Adrenal gland (tissue), 12 donors: Measurements from ENCODE around the gene BOC. TPM values are rescaled to one million over a fixed set of nuclear protein-coding genes. Genes with fewer than 3 reads are reported as not detected.

ENCODE experiments used
- DNase-seq, 7 donors: peaks; one replicate each; pipeline ENCODE4 v3.0.0-alpha.2; 2019 to 2020
- H3K27ac ChIP-seq, 5 donors: fragments of 200-600 bp; sonication (generic) in 4 of 5; 1 replicate in 3 of 5; 2 replicates in 2 of 5; pipeline versions ENCODE4 v1.5.1 to v1.8.0; 2016 to 2020; ENCODE audit warnings: mild to moderate bottlenecking in 1 of 5
- H3K27me3 ChIP-seq: fragments of 200-600 bp; 2 replicates; pipeline ENCODE4 v1.8.0; 2021
- H3K36me3 ChIP-seq, 2 donors: fragments of 200-600 bp; replicated peaks in 1 of 2; 1 replicate in 1 of 2; 2 replicates in 1 of 2; pipeline versions ENCODE4 v1.5.1 to v1.8.0; 2018 to 2022
- H3K4me1 ChIP-seq, 2 donors: fragments of 200-600 bp; replicated peaks in 1 of 2; 1 replicate in 1 of 2; 2 replicates in 1 of 2; pipeline versions ENCODE4 v1.5.1 to v1.8.0; 2018 to 2021
- H3K4me3 ChIP-seq, 4 donors: fragments of 200-600 bp; sonication (generic) in 3 of 4; one replicate each; pipeline ENCODE4 v1.5.1; 2016 to 2018
- H3K9me3 ChIP-seq, 3 donors: fragments of 200-600 bp; sonication (generic) in 1 of 3; replicated peaks in 1 of 3; 1 replicate in 2 of 3; 2 replicates in 1 of 3; pipeline versions ENCODE4 v1.5.1 to v1.8.0; 2016 to 2021
- CTCF ChIP-seq, 6 experiments: fragments of 450-650 bp in 4 of 6; fragments of 200-600 bp in 2 of 6; sonication (generic) in 1 of 6; IDR thresholded peaks; 1 replicate in 5 of 6; 2 replicates in 1 of 6; pipeline versions ENCODE4 v1.5.1 to v1.8.0; 2016 to 2021; ENCODE audit warnings: antibody characterized with exemption in 6 of 6, mild to moderate bottlenecking in 2 of 6, moderate library complexity in 1 of 6
- POLR2A ChIP-seq, 2 donors: fragments of 450-650 bp; IDR thresholded peaks; one replicate each; pipeline ENCODE4 v1.6.1; 2017; ENCODE audit warnings: antibody characterized with exemption in 2 of 2, mild to moderate bottlenecking in 2 of 2, moderate library complexity in 1 of 2
- WGBS, 4 donors: extraction: QIAGEN DNeasy Blood & Tissue Kit in 2 of 4; methylation state at CpG; one replicate each; pipeline versions ENCODE4 v1.1.5 to v1.1.7; 2013 to 2017; 5-methylcytosine and 5-hydroxymethylcytosine counted together
- intact Hi-C, 2 donors: fragments of 100-400 bp; cut with DNase I; formaldehyde crosslinking; loops; one replicate each; pipeline versions ENCODE4 v1.14.1 to v1.15.0; 2022 to 2023
- polyA plus RNA-seq, 3 donors: library from polyadenylated mRNA; stranded (reverse); fragments of 200-250 nt in 2 of 3; fragments of 350-450 nt in 1 of 3; fragmentation: Illumina TruSeq in 1 of 3; extraction: RNeasy Lipid Tissue Mini Kit (QIAGEN cat#74804) in 1 of 3; gene quantifications; one replicate each; pipeline ENCODE4 v1.2.3, GENCODE V29; 2013 to 2014
- total RNA-seq, 9 donors: library from RNA; depleted of rRNA in 4 of 9; stranded (reverse); fragments of >200 nt in 4 of 9; fragments of 120-200 nt in 1 of 9; fragmentation: NEBNext Ultra II Directional in 1 of 9; extraction: Animal tissue kit (Norgen Biotek cat#: 25700) in 1 of 9; gene quantifications; one replicate each; pipeline versions ENCODE4 v1.1.0 to v1.2.4, GENCODE V29; 2013 to 2023
- donor health status: healthy with polysubstance abuse.
- donor health status: Bipolar disorder and iron deficiency.
- donor health status: DM: yes; HTN: yes; CAD: no.
- donor health status: DM: no; HTN: no; CAD: no.
- donor health status: DM: no; HTN: no; CAD: no.
- donor health status: DM: yes; HTN: yes; CAD: no.

BOC gene
- total and polyA plus RNA-seq, 12 donors: 1.9 to 22.3 (median 9.5) TPM

- Histone ChIP-seq H3K4me3 (no peak overlapping the region), H3K9me3 (no peaks in the 10 kb centered on the region), H3K27ac (peak overlapping the region in 1 of 5 donors; percentile 62), H3K27me3 (no peaks in the 10 kb centered on the region), H3K36me3 (no peaks in the 10 kb centered on the region), H3K4me1 (peaks cover 3 to 11% of the 10 kb centered on the region in 2 donors)
- WGBS, 4 donors: 48 to 53% (median 50%) methylated on average over 10 of the region's 10 CpGs
- intact Hi-C loops: loop anchor here (5.0 kb wide), 2 partner anchors 230 to 235 kb away; no protein-coding TSS in a partner anchor
- DNase-seq: peak in 5 of 7 donors; percentile 26 to 53 (median 42)
- TF ChIP-seq CTCF (IDR thresholded peaks at IDR 0.05) (no peak), POLR2A (IDR thresholded peaks at IDR 0.05) (no peak)
Measured at GRCh38 chr3:113287111-113287802, 75.9 kb downstream of the BOC start.

GRCh38 chr3:113287803-113288648, 76.7 kb downstream of the BOC start:
- Histone ChIP-seq H3K27ac (no peak overlapping the region), H3K9me3 (no peaks in the 10 kb centered on the region), H3K27me3 (no peaks in the 10 kb centered on the region), H3K36me3 (no peaks in the 10 kb centered on the region), H3K4me1 (peaks cover 3 to 11% of the 10 kb centered on the region in 2 donors), H3K4me3 (no peak overlapping the region)
- intact Hi-C loops: loop anchor here (5.0 kb wide), 2 partner anchors 231 to 236 kb away; no protein-coding TSS in a partner anchor
- TF ChIP-seq CTCF (IDR thresholded peaks at IDR 0.05) (peak; percentile 98 to 100 (median 99)), POLR2A (IDR thresholded peaks at IDR 0.05) (peak in 1 of 2 donors; percentile 14)
- 54 to 57% (median 55%) methylated on average over 5 of the region's 5 CpGs for WGBS, 4 donors
- peak; percentile 27 to 82 (median 65) for DNase-seq

GRCh38 chr3:113288881-113289280, 77.5 kb downstream of the BOC start:
- no peaks in the 10 kb centered on the region for H3K9me3 ChIP-seq
- DNase-seq: no peak
- H3K4me3 ChIP-seq: no peak overlapping the region
- intact Hi-C loops: loop anchor here (5.0 kb wide), 2 partner anchors 232 to 237 kb away; no protein-coding TSS in a partner anchor
- TF ChIP-seq POLR2A (IDR thresholded peaks at IDR 0.05): no peak
- no peak for TF ChIP-seq CTCF (IDR thresholded peaks at IDR 0.05)
- H3K27me3 ChIP-seq: no peaks in the 10 kb centered on the region
- H3K36me3 ChIP-seq: no peaks in the 10 kb centered on the region
- peaks cover 3 to 11% of the 10 kb centered on the region in 2 donors for H3K4me1 ChIP-seq
- 89 to 100% (median 93%) methylated on average over 3 of the region's 3 CpGs for WGBS, 4 donors
- no peak overlapping the region for H3K27ac ChIP-seq

- intact Hi-C loops: loop anchor here in 1 of 2 donors (5.0 kb wide), 1 partner anchor 159 kb away; no protein-coding TSS in a partner anchor
- Histone ChIP-seq H3K27me3 (no peaks in the 10 kb centered on the region), H3K9me3 (no peaks in the 10 kb centered on the region), H3K27ac (no peak overlapping the region), H3K36me3 (no peaks in the 10 kb centered on the region), H3K4me3 (no peak overlapping the region), H3K4me1 (peaks cover 3 to 11% of the 10 kb centered on the region in 2 donors)
- DNase-seq: no peak
- WGBS, 4 donors: 69 to 82% (median 73%) methylated on average over 5 to 6 of the region's 6 CpGs
- no peak for TF ChIP-seq POLR2A (IDR thresholded peaks at IDR 0.05)
- no peak for TF ChIP-seq CTCF (IDR thresholded peaks at IDR 0.05)
Measured at GRCh38 chr3:113291572-113291971, 80.2 kb downstream of the BOC start.
